CD14-positive monocyte (primary cell): ENCODE data around the gene OR2V2. TPM values are rescaled to one million over a fixed set of nuclear protein-coding genes. Genes with fewer than 3 reads are reported as not detected.

Experiments used
- DNase-seq, 3 donors: peaks; one replicate each; pipeline ENCODE4 v3.0.0-alpha.2; 2011 to 2022
- H2AFZ ChIP-seq: 2 replicates; pipeline ENCODE4 v1.6.0; 2012; ENCODE audit warnings: mild to moderate bottlenecking, low read depth, low read length, inconsistent platforms; ENCODE audit not compliant: insufficient read depth, poor library complexity, severe bottlenecking
- H3K27ac ChIP-seq, 2 donors: 1 replicate in 1 of 2; 2 replicates in 1 of 2; pipeline ENCODE4 v1.5.1; 2012 to 2013; ENCODE audit warnings: low read length in 2 of 2, control low read depth in 1 of 2, inconsistent platforms in 1 of 2, low read depth in 1 of 2, mild to moderate bottlenecking in 1 of 2
- H3K27me3 ChIP-seq, 2 donors: one replicate each; pipeline versions ENCODE4 v1.6.0 to v1.6.1; 2011 to 2013; ENCODE audit warnings: low read length in 2 of 2; ENCODE audit not compliant: control insufficient read depth in 2 of 2, insufficient read depth in 2 of 2
- H3K36me3 ChIP-seq, 2 donors: replicated peaks in 1 of 2; 1 replicate in 1 of 2; 2 replicates in 1 of 2; pipeline versions ENCODE4 v1.5.1 to v1.6.1; 2012 to 2013; ENCODE audit warnings: low read length in 2 of 2, control low read depth in 1 of 2, inconsistent platforms in 1 of 2, mild to moderate bottlenecking in 1 of 2; ENCODE audit not compliant: insufficient read depth in 2 of 2, control insufficient read depth in 1 of 2
- H3K4me1 ChIP-seq, 2 donors: 1 replicate in 1 of 2; 2 replicates in 1 of 2; pipeline versions ENCODE4 v1.5.1 to v1.6.1; 2012 to 2013; ENCODE audit warnings: low read length in 2 of 2, control low read depth in 1 of 2, inconsistent platforms in 1 of 2, mild to moderate bottlenecking in 1 of 2, moderate library complexity in 1 of 2; ENCODE audit not compliant: insufficient read depth in 2 of 2, control insufficient read depth in 1 of 2
- H3K4me2 ChIP-seq: replicated peaks from 2 replicates; pipeline ENCODE3; 2012; ENCODE audit warnings: low read length, moderate library complexity, mild to moderate bottlenecking; ENCODE audit not compliant: poor library complexity, severe bottlenecking; ENCODE audit errors: extremely low read depth
- H3K4me3 ChIP-seq, 3 experiments: fragments of 200-600 bp in 1 of 3; sonication (generic) in 1 of 3; replicated peaks in 1 of 3; 1 replicate in 2 of 3; 2 replicates in 1 of 3; pipeline ENCODE4 v1.5.1; 2011 to 2013; ENCODE audit warnings: low read length in 3 of 3, mild to moderate bottlenecking in 3 of 3, control low read depth in 2 of 3, low read depth in 2 of 3, inconsistent platforms in 1 of 3, moderate library complexity in 1 of 3
- H3K79me2 ChIP-seq: 2 replicates; pipeline ENCODE4 v1.6.0; 2012; ENCODE audit warnings: mild to moderate bottlenecking, control low read depth, inconsistent platforms, low read length, moderate library complexity; ENCODE audit not compliant: insufficient read depth
- H3K9ac ChIP-seq: 2 replicates; pipeline ENCODE4 v1.6.0; 2017; ENCODE audit warnings: low read length, mild to moderate bottlenecking; ENCODE audit not compliant: insufficient read depth, poor library complexity, severe bottlenecking
- H3K9me3 ChIP-seq, 2 donors: replicated peaks in 1 of 2; 1 replicate in 1 of 2; 2 replicates in 1 of 2; pipeline versions ENCODE4 v1.5.1 to v1.6.1; 2012 to 2013; ENCODE audit warnings: low read length in 2 of 2, control low read depth in 1 of 2; ENCODE audit not compliant: control insufficient read depth in 1 of 2, insufficient read depth in 1 of 2
- H4K20me1 ChIP-seq: 2 replicates; pipeline ENCODE4 v1.6.0; 2012; ENCODE audit warnings: mild to moderate bottlenecking, low read length, control low read depth, moderate library complexity; ENCODE audit not compliant: insufficient read depth
- H3K27ac Mint-ChIP-seq, 7 donors: one replicate each; pipeline ENCODE4 v1.8.0; 2020; ENCODE audit warnings: mild to moderate bottlenecking in 7 of 7, mixed read lengths in 7 of 7, moderate library complexity in 6 of 7, inconsistent platforms in 2 of 7
- H3K27me3 Mint-ChIP-seq, 3 donors: one replicate each; pipeline ENCODE4 v1.8.0; 2021 to 2022; ENCODE audit warnings: low read depth in 3 of 3, mild to moderate bottlenecking in 3 of 3, mixed read lengths in 3 of 3, moderate library complexity in 3 of 3, inconsistent platforms in 1 of 3
- H3K36me3 Mint-ChIP-seq, 2 donors: one replicate each; pipeline ENCODE4 v1.8.0; 2020; ENCODE audit warnings: mixed read lengths in 2 of 2, inconsistent platforms in 1 of 2, mild to moderate bottlenecking in 1 of 2
- H3K4me1 Mint-ChIP-seq: one replicate; pipeline ENCODE4 v1.8.0; 2020; ENCODE audit warnings: mild to moderate bottlenecking, mixed read lengths
- H3K4me3 Mint-ChIP-seq, 2 donors: one replicate each; pipeline ENCODE4 v1.8.0; 2020; ENCODE audit warnings: mild to moderate bottlenecking in 2 of 2, mixed read lengths in 2 of 2, moderate library complexity in 1 of 2
- H3K9me3 Mint-ChIP-seq, 7 donors: one replicate each; pipeline ENCODE4 v1.8.0; 2020 to 2022; ENCODE audit warnings: mixed read lengths in 7 of 7, mild to moderate bottlenecking in 6 of 7, moderate library complexity in 6 of 7, inconsistent platforms in 2 of 7
- WGBS: methylation state at CpG from one replicate; pipeline ENCODE4 v1.1.5; 2013; ENCODE audit warnings: missing lambda C conversion rate; ENCODE audit not compliant: insufficient coverage; 5-methylcytosine and 5-hydroxymethylcytosine counted together
- intact Hi-C, 2 donors: fragments of 100-400 bp; cut with micrococcal nuclease; formaldehyde crosslinking; loops; one replicate each; pipeline versions ENCODE4 v1.15.0 to v1.15.1; 2023
- polyA plus RNA-seq, 3 donors: library from polyadenylated mRNA; depleted of rRNA in 1 of 3; unstranded in 2 of 3; stranded (reverse) in 1 of 3; fragments of 300-500 nt in 2 of 3; fragments of >200 nt in 1 of 3; fragmentation: Illumina TruSeq in 2 of 3; gene quantifications; 1 replicate in 2 of 3; 2 replicates in 1 of 3; pipeline ENCODE4 v1.2.3, GENCODE V29; 2012 to 2021
- TF ChIP-seq, protein P1 (sequence below): fragments of 200-600 bp; IDR thresholded peaks from one replicate; pipeline ENCODE4 v1.8.0; 2022; ENCODE audit warnings: antibody characterized with exemption, mild to moderate bottlenecking

The OR2V2 gene
- polyA plus RNA-seq, 3 donors: not detected

DNA sequence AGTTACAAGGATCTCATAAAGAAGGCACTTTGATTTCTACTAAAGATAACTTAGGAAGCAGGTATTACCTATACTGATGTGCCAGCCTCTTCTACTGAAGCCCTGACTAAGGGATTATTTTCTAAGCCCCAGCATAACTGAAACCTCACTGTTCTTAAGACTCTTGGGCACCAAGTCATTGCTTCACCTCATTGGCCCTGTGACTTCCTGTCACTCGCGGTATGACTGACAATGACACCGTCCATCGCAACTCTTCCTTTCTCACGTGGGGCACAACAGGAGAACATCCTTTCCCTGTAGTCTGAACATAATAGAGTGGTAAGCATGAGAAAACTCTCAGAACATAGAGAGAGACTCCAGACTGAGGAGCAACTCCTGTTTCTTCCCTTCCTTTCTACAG lies 6.4 kb downstream of the OR2V2 start:
- Mint-ChIP-seq H3K36me3 (no peaks in the 10 kb centered on the region), H3K27ac (no peak overlapping the region), H3K4me1 (no peaks in the 10 kb centered on the region), H3K4me3 (no peak overlapping the region), H3K9me3 (peaks cover 0 to 9% (median 2%) of the 10 kb centered on the region in 7 donors), H3K27me3 (peaks cover 5 to 18% (median 17%) of the 10 kb centered on the region in 3 donors)
- Histone ChIP-seq H3K4me3 (no peak overlapping the region), H3K27ac (no peak overlapping the region), H3K79me2 (no peaks in the 10 kb centered on the region), H3K4me1 (no peaks in the 10 kb centered on the region), H3K9ac (no peak overlapping the region), H3K36me3 (no peaks in the 10 kb centered on the region), H3K27me3 (no peaks in the 10 kb centered on the region), H3K4me2 (no peak overlapping the region), H4K20me1 (no peaks in the 10 kb centered on the region), H3K9me3 (peaks cover 0 to 8% of the 10 kb centered on the region in 2 donors), H2AFZ (no peak overlapping the region)
- intact Hi-C loops: loop anchor here (10.0 kb wide), 3 partner anchors 289 to 369 kb away; partner anchors contain the start of genes ZFP62 (in 2 of the 2) and MGAT1 (in 1 of the 2)
- DNase-seq: no peak
- WGBS: no CpG with 5 or more reads among the region's 5 CpGs
- TF ChIP-seq, protein P1, sequence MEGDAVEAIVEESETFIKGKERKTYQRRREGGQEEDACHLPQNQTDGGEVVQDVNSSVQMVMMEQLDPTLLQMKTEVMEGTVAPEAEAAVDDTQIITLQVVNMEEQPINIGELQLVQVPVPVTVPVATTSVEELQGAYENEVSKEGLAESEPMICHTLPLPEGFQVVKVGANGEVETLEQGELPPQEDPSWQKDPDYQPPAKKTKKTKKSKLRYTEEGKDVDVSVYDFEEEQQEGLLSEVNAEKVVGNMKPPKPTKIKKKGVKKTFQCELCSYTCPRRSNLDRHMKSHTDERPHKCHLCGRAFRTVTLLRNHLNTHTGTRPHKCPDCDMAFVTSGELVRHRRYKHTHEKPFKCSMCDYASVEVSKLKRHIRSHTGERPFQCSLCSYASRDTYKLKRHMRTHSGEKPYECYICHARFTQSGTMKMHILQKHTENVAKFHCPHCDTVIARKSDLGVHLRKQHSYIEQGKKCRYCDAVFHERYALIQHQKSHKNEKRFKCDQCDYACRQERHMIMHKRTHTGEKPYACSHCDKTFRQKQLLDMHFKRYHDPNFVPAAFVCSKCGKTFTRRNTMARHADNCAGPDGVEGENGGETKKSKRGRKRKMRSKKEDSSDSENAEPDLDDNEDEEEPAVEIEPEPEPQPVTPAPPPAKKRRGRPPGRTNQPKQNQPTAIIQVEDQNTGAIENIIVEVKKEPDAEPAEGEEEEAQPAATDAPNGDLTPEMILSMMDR: no peak

- no peak overlapping the region for H3K4me2 ChIP-seq
- 89% methylated on average over 1 of the region's 3 CpGs for WGBS
- no peaks in the 10 kb centered on the region for H4K20me1 ChIP-seq
- no peak overlapping the region for H3K27ac ChIP-seq
- Mint-ChIP-seq H3K4me3 (no peak overlapping the region), H3K36me3 (no peaks in the 10 kb centered on the region), H3K27me3 (peaks cover 3 to 14% (median 12%) of the 10 kb centered on the region in 3 donors), H3K27ac (no peak overlapping the region), H3K4me1 (peaks cover 14% of the 10 kb centered on the region), H3K9me3 (peaks cover 0 to 9% (median 3%) of the 10 kb centered on the region in 7 donors)
- no peak overlapping the region for H3K4me3 ChIP-seq
- intact Hi-C loops: loop anchor here (10.0 kb wide), 3 partner anchors 292 to 372 kb away; partner anchors contain the start of genes ZFP62 (in 2 of the 2) and MGAT1 (in 1 of the 2)
- peaks cover 3 to 5% of the 10 kb centered on the region in 2 donors for H3K4me1 ChIP-seq
- H3K79me2 ChIP-seq: no peaks in the 10 kb centered on the region
- no peak for DNase-seq
- H3K9me3 ChIP-seq: peaks cover 0 to 8% of the 10 kb centered on the region in 2 donors
- no peak overlapping the region for H3K9ac ChIP-seq
- no peaks in the 10 kb centered on the region for H3K27me3 ChIP-seq
- no peaks in the 10 kb centered on the region for H3K36me3 ChIP-seq
- H2AFZ ChIP-seq: no peak overlapping the region
- TF ChIP-seq, protein P1: no peak
Observed at GRCh38 chr5:181156758-181157157, 9.4 kb downstream of the OR2V2 start.
